GM06990 (cell line): Measurements from ENCODE around the gene EYA4.

Experiments
- DNase-seq: peaks from one replicate; pipeline ENCODE4 v3.0.0-alpha.2; 2011; ENCODE audit not compliant: insufficient read length; ENCODE audit errors: extremely low read depth
- H3K27me3 ChIP-seq: replicated peaks from 2 replicates; pipeline ENCODE4 v1.6.0; 2011; ENCODE audit warnings: low read length; ENCODE audit not compliant: control insufficient read depth, insufficient read depth
- H3K36me3 ChIP-seq: 2 replicates; pipeline ENCODE4 v1.5.1; 2011; ENCODE audit warnings: low read length; ENCODE audit not compliant: control insufficient read depth, insufficient read depth
- H3K4me3 ChIP-seq: replicated peaks from 2 replicates; pipeline ENCODE4 v1.5.1; 2011; ENCODE audit warnings: low read depth, mild to moderate bottlenecking, control low read depth, low read length
- TF ChIP-seq, protein P1 (sequence below): IDR thresholded peaks from 2 replicates; pipeline ENCODE4 v1.5.1; 2011; ENCODE audit warnings: low read length, control low read depth, mild to moderate bottlenecking, inconsistent platforms; ENCODE audit not compliant: insufficient read depth, poor library complexity, severe bottlenecking

EYA4 gene, protein sequence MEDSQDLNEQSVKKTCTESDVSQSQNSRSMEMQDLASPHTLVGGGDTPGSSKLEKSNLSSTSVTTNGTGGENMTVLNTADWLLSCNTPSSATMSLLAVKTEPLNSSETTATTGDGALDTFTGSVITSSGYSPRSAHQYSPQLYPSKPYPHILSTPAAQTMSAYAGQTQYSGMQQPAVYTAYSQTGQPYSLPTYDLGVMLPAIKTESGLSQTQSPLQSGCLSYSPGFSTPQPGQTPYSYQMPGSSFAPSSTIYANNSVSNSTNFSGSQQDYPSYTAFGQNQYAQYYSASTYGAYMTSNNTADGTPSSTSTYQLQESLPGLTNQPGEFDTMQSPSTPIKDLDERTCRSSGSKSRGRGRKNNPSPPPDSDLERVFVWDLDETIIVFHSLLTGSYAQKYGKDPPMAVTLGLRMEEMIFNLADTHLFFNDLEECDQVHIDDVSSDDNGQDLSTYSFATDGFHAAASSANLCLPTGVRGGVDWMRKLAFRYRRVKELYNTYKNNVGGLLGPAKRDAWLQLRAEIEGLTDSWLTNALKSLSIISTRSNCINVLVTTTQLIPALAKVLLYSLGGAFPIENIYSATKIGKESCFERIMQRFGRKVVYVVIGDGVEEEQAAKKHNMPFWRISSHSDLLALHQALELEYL

DNA sequence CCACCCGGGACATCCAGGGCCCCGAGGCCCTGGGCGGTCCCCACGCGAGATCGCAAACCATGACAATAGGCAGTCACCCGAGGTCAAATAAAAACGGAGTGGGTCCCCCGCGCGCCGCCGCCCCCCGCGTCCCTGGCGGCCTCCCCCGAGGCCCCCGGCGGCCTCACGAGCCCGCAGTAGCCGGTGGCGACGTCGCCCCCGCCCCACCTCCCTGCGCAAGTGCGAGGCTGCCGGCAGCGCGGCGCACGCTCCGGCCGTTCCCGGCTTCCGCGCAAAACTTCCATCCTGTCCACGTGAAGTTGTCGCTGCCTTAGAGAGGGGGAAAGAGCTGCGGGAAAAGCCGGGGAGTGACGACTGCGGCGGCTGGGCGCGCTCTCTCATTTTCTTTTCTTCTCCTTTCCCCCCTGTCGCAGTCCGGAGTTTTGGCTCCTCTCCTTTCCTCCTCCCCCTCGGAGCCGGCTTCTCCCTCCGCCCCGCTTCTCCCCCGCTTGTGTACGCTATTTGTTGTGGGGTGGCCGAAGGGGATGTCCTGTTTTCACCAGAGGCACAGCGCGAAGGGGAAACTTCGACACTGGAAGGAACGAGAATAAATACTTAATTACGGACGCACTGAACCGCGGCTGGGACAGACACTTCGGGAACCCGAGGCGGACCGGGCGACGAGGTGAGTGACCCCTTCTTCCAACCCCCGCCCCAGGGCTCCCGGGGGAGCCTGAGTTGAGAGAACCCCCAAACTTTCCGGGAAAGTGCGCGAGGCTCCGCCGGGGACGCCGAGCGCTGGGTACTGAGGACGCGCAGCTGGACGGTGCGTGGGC lies at the start of gene EYA4:
TSS of gene EYA4 (plus strand) at position 272 of the 815 bp plus-strand sequence. CDS start 33,424 bp downstream, outside the sequence.
- H3K27me3 ChIP-seq = peaks cover 5% of the 10 kb centered on the region; the same call in 1 of the 2 replicates
- no peak within 1 kb of the TSS; the same call in 1 of the 2 replicates for H3K4me3 ChIP-seq
- peak; percentile 15 for DNase-seq

DNA sequence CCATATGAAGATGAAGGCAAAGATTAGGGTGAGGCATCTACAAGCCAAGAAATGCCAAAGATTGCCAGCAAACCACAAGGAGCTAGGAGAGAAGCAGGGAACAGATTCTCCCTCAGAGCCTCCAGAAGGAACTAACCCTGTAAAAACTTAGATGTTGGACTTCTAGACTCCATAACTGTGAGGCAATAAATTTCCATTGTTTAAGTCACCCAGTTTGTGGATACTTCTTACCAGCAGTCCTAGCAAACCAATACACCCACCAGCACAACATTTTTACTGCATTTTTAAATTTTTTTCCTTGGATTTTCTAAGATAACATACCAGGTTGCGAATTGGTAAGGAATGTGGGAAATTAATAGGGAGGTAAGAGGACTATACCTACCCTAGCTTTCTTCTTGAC lies 47.8 kb upstream of the EYA4 start:
- Histone ChIP-seq H3K36me3 (no peaks in the 10 kb centered on the region), H3K4me3 (no peak overlapping the region), H3K27me3 (no peaks in the 10 kb centered on the region)
- TF ChIP-seq, protein P1, sequence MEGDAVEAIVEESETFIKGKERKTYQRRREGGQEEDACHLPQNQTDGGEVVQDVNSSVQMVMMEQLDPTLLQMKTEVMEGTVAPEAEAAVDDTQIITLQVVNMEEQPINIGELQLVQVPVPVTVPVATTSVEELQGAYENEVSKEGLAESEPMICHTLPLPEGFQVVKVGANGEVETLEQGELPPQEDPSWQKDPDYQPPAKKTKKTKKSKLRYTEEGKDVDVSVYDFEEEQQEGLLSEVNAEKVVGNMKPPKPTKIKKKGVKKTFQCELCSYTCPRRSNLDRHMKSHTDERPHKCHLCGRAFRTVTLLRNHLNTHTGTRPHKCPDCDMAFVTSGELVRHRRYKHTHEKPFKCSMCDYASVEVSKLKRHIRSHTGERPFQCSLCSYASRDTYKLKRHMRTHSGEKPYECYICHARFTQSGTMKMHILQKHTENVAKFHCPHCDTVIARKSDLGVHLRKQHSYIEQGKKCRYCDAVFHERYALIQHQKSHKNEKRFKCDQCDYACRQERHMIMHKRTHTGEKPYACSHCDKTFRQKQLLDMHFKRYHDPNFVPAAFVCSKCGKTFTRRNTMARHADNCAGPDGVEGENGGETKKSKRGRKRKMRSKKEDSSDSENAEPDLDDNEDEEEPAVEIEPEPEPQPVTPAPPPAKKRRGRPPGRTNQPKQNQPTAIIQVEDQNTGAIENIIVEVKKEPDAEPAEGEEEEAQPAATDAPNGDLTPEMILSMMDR = no peak
- DNase-seq = no peak

More for the DNA sequence above, at the start of gene EYA4:
- H3K36me3 ChIP-seq = no peaks in the 10 kb centered on the region; the same call in 1 of the 2 replicates
- TF ChIP-seq, protein P1 = no peak

DNA sequence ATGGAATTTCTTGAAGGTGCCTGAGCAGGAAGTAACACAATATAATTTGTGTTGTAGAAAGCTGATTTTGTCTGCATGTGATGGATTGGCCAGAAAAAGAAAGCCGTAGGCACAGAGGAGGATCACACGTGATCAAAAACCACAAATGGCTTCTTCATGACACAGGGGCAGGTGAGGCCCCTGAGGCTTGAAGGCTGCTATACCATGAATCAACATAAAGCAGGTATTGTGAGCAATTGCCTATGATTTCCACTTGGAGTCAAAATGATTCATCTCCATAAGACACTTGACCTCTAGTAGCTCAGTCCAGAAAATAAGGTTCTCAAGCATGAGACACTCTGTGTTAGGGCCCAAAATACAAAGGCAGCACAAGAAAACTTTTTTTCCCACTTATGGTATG lies 42.4 kb upstream of the EYA4 start:
- DNase-seq = no peak
- TF ChIP-seq, protein P1 = no peak
- Histone ChIP-seq H3K4me3 (no peak overlapping the region), H3K36me3 (no peaks in the 10 kb centered on the region), H3K27me3 (no peaks in the 10 kb centered on the region)

DNA sequence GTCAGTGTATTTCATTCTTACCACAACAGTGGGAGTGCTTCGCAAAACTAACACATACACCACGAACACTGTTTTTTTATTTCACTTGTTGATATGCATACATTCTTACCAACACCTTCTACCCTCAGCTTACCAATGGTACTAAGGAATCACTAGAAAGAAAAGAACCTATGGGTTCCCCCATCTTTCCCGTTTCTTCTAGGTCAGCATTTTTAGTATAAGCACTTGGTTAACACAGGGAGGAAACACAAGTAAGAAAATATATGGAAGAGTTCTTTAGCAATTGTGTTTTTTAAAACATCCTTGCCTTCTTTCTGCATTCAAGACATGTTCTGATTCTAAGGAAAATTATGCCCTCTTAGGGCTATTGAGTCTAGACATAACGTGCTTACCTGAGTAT lies 39.9 kb upstream of the EYA4 start:
- no peak overlapping the region for H3K4me3 ChIP-seq
- DNase-seq = no peak
- TF ChIP-seq, protein P1 = no peak
- no peaks in the 10 kb centered on the region for H3K27me3 ChIP-seq
- no peaks in the 10 kb centered on the region for H3K36me3 ChIP-seq

DNA sequence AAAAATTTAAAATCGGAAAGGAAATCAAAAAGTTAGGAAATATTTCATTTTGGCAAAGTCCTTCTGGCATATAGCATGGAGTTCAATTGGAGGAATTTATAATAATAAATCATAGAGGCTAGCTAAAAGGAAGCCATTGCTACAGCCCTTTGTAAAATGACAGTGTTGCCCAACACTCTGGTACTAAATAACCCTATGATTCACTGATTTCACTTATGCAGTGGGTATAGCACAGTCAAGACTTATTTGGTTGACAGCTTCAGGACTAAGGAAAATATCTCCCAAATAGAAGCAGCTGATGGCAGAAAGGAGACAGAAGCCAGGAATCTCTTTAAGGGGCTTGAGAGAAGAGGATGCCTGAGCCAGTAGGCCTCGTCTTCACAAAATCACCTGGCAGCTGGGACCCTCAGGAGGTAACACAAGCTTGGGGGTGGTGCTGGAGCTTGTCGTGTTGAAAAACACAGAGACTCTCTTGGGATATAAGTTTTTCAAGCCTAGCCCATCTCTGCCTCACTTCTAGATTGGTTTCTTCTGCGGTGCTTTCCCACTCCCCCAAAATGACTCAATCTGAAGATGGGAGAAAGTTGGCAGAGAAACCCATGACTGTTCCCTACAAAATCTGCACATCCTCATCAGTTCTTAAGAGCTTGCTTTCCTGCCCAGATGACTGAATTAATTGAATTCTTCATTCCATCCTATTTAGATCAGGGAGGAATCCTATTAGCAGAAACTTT lies 38.4 kb upstream of the EYA4 start:
- H3K4me3 ChIP-seq = no peak overlapping the region
- TF ChIP-seq, protein P1 = no peak
- no peak for DNase-seq
- H3K27me3 ChIP-seq = no peaks in the 10 kb centered on the region
- H3K36me3 ChIP-seq = no peaks in the 10 kb centered on the region
